A549 (cell line): ENCODE results near the gene HOOK2. TPM values are rescaled to one million over a fixed set of nuclear protein-coding genes. Genes with fewer than 3 reads are reported as not detected.

Experiments used
- ATAC-seq, 2 experiments: fragments of 200-7000 bp in 1 of 2; fragments of >200 bp in 1 of 2; cut with Nextera tagmentation in 1 of 2; cut with Tn5 transposase in 1 of 2; 3 replicates each; pipeline versions ENCODE4 v1.8.0 to v1.9.1; 2018 to 2020; ENCODE audit warnings: mild to moderate bottlenecking in 1 of 2, moderate library complexity in 1 of 2
- CTCF ChIA-PET: fragments of 300-600 bp; sonication (Branson Sonifier 250); formaldehyde crosslinking; extraction: SDS; loops from one replicate; lab custom pipeline; 2021; ENCODE audit warnings: antibody characterized with exemption, inconsistent platforms; lab: Yijun Ruan, JAX
- POLR2A ChIA-PET: fragments of 350-600 bp; formaldehyde crosslinking; extraction: SDS; loops from one replicate; lab custom pipeline; 2021; ENCODE audit warnings: antibody characterized with exemption, inconsistent platforms; lab: Yijun Ruan, JAX
- DNase-seq, 2 experiments: peaks; one replicate each; pipeline versions ENCODE4 v3.0.0 to v3.0.0-alpha.2; 2011 to 2016; ENCODE audit warnings: low read depth in 1 of 2, low spot score in 1 of 2
- FAIRE-seq: peaks from 2 replicates; lab custom pipeline; 2011; peaks lifted over from hg19 to GRCh38; lab: Jason Lieb, UNC
- H3K27ac ChIP-seq, 2 experiments: fragments of >200 bp; sonication (Bioruptor Twin); formaldehyde crosslinking; 3 replicates each; pipeline ENCODE4 v1.5.1; 2016 to 2017
- H3K4me1 ChIP-seq: fragments of >200 bp; sonication (Bioruptor Twin); formaldehyde crosslinking; 3 replicates; pipeline ENCODE4 v1.6.1; 2016
- H3K4me2 ChIP-seq: fragments of >200 bp; sonication (Bioruptor Twin); formaldehyde crosslinking; 3 replicates; pipeline ENCODE4 v1.6.1; 2016
- H3K4me3 ChIP-seq: fragments of >200 bp; sonication (Bioruptor Twin); formaldehyde crosslinking; 3 replicates; pipeline ENCODE4 v1.5.1; 2016
- H3K9me3 ChIP-seq: fragments of >200 bp; sonication (Bioruptor Twin); formaldehyde crosslinking; 3 replicates; pipeline ENCODE4 v1.6.1; 2016
- BHLHE40 ChIP-seq: IDR thresholded peaks from 2 replicates; pipeline ENCODE4 v1.6.1; 2012; ENCODE audit warnings: low read depth, low read length, inconsistent platforms
- CEBPB ChIP-seq, 2 experiments: fragments of >200 bp in 1 of 2; sonication (Bioruptor Twin) in 1 of 2; formaldehyde crosslinking in 1 of 2; IDR thresholded peaks; 2 replicates each; pipeline ENCODE4 v1.6.1; 2012 to 2016
- CHD2 ChIP-seq: fragments of 150-350 bp; IDR thresholded peaks from 2 replicates; pipeline ENCODE4 v1.6.1; 2014; ENCODE audit warnings: low read length; ENCODE audit not compliant: partially characterized antibody
- CHD4 ChIP-seq: fragments of 200-600 bp; sonication (generic); IDR thresholded peaks from 2 replicates; pipeline ENCODE4 v1.6.1; 2016; ENCODE audit warnings: antibody characterized with exemption, mild to moderate bottlenecking, borderline replicate concordance
- EHF ChIP-seq: fragments of 250-450 bp; sonication (Bioruptor Pico); IDR thresholded peaks from 2 replicates; pipeline ENCODE4 v1.5.0; 2020; ENCODE audit warnings: mild to moderate bottlenecking
- EHMT2 ChIP-seq: fragments of 200-600 bp; sonication (generic); IDR thresholded peaks from 2 replicates; pipeline ENCODE4 v1.6.1; 2016; ENCODE audit warnings: antibody characterized with exemption, low read depth, mild to moderate bottlenecking, moderate library complexity
- EP300 ChIP-seq, 2 experiments: fragments of >200 bp; sonication (Bioruptor Twin); formaldehyde crosslinking; IDR thresholded peaks; 2 replicates in 1 of 2; 3 replicates in 1 of 2; pipeline ENCODE4 v1.6.1; 2016 to 2017
- FOSB ChIP-seq: fragments of 250-450 bp; sonication (Bioruptor Pico); IDR thresholded peaks from 2 replicates; pipeline ENCODE4 v1.5.0; 2020; ENCODE audit warnings: mild to moderate bottlenecking, moderate library complexity
- FOSL2 ChIP-seq, 2 experiments: fragments of 450-650 bp in 1 of 2; fragments of >200 bp in 1 of 2; sonication (Bioruptor Twin) in 1 of 2; formaldehyde crosslinking; IDR thresholded peaks; 2 replicates each; pipeline versions ENCODE4 v1.5.0 to v1.6.1; 2016 to 2020; ENCODE audit warnings: mild to moderate bottlenecking in 1 of 2, moderate library complexity in 1 of 2
- FOXS1 ChIP-seq: fragments of 250-450 bp; sonication (Bioruptor Pico); IDR thresholded peaks from 2 replicates; pipeline ENCODE4 v1.5.0; 2020; ENCODE audit warnings: mild to moderate bottlenecking, moderate library complexity
- GATA3 ChIP-seq: IDR thresholded peaks from 2 replicates; pipeline ENCODE4 v1.6.1; 2012; ENCODE audit warnings: borderline replicate concordance
- HMGXB4 ChIP-seq: fragments of 250-450 bp; sonication (Bioruptor Pico); IDR thresholded peaks from 2 replicates; pipeline ENCODE4 v1.5.0; 2021; ENCODE audit warnings: mild to moderate bottlenecking, moderate library complexity, borderline replicate concordance
- HOXA7 ChIP-seq: fragments of 250-450 bp; sonication (Bioruptor Pico); IDR thresholded peaks from 2 replicates; pipeline ENCODE4 v1.5.0; 2020; ENCODE audit warnings: mild to moderate bottlenecking, moderate library complexity
- HOXB5 ChIP-seq: fragments of 250-450 bp; sonication (Bioruptor Pico); IDR thresholded peaks from 2 replicates; pipeline ENCODE4 v1.5.0; 2020; ENCODE audit warnings: mild to moderate bottlenecking, moderate library complexity
- JUN ChIP-seq, 2 experiments: fragments of >200 bp; sonication (Bioruptor Twin); formaldehyde crosslinking; IDR thresholded peaks; 2 replicates in 1 of 2; 3 replicates in 1 of 2; pipeline ENCODE4 v1.6.1; 2016 to 2017
- MAFK ChIP-seq: fragments of 450-650 bp; IDR thresholded peaks from 2 replicates; pipeline ENCODE4 v1.6.1; 2014; ENCODE audit not compliant: partially characterized antibody
- MAX ChIP-seq: IDR thresholded peaks from 2 replicates; pipeline ENCODE4 v1.6.1; 2012
- MYC ChIP-seq: IDR thresholded peaks from 2 replicates; pipeline ENCODE4 v1.6.1; 2012; ENCODE audit warnings: mild to moderate bottlenecking, inconsistent platforms, low read length, improper control_type of control experiment, borderline replicate concordance
- PHF8 ChIP-seq: fragments of 200-600 bp; sonication (generic); IDR thresholded peaks from 2 replicates; pipeline ENCODE4 v1.6.1; 2016; ENCODE audit warnings: low read depth, mild to moderate bottlenecking, antibody characterized with exemption, moderate library complexity, borderline replicate concordance
- POLR2A ChIP-seq: IDR thresholded peaks from 2 replicates; pipeline ENCODE4 v1.6.1; 2012; ENCODE audit warnings: mild to moderate bottlenecking, low read length
- RAD21 ChIP-seq, 2 experiments: fragments of >200 bp in 1 of 2; sonication (Bioruptor Twin) in 1 of 2; formaldehyde crosslinking in 1 of 2; IDR thresholded peaks in 1 of 2; conservative IDR thresholded peaks in 1 of 2; 2 replicates in 1 of 2; 3 replicates in 1 of 2; pipeline ENCODE4 v1.6.1; 2012 to 2018; ENCODE audit warnings: inconsistent platforms in 1 of 2
- RFX5 ChIP-seq: fragments of 450-650 bp; IDR thresholded peaks from 2 replicates; pipeline ENCODE4 v1.7.1; 2014; ENCODE audit warnings: antibody characterized with exemption, mild to moderate bottlenecking, moderate library complexity
- TFCP2L1 ChIP-seq: fragments of 250-450 bp; sonication (Bioruptor Pico); IDR thresholded peaks from 2 replicates; pipeline ENCODE4 v1.5.0; 2021; ENCODE audit warnings: mild to moderate bottlenecking
- ZFP36 ChIP-seq: fragments of 450-650 bp; IDR thresholded peaks from 2 replicates; pipeline ENCODE4 v1.6.1; 2014; ENCODE audit warnings: borderline replicate concordance; ENCODE audit not compliant: partially characterized antibody
- ZSCAN20 ChIP-seq: fragments of 250-450 bp; sonication (Bioruptor Pico); IDR thresholded peaks from 2 replicates; pipeline ENCODE4 v1.8.0; 2022; ENCODE audit warnings: mild to moderate bottlenecking, moderate library complexity
- WGBS: methylation state at CpG from one replicate; pipeline ENCODE4 v1.1.6; 2017; ENCODE audit errors: missing lambda C conversion rate; 5-methylcytosine and 5-hydroxymethylcytosine counted together
- polyA plus RNA-seq, 4 experiments: library from polyadenylated mRNA; depleted of rRNA in 3 of 4; stranded (reverse); fragments of >200 nt; fragmentation: RNase III in 1 of 4; extraction: RNeasy Plus Mini Kit Qiagen cat#74134 plus additional on column Dnase treatment in 1 of 4; gene quantifications; 2 replicates in 3 of 4; 3 replicates in 1 of 4; pipeline ENCODE4 v1.2.3, GENCODE V29; 2011 to 2017
- TF ChIP-seq, protein P1 (sequence below): fragments of 150-350 bp; IDR thresholded peaks from 2 replicates; pipeline ENCODE4 v1.6.1; 2014; ENCODE audit warnings: low read depth, mild to moderate bottlenecking, low read length

Gene HOOK2
- polyA plus RNA-seq, 2 of the 4 experiments (the other 2 are of a cell fraction) = 8.3 to 21.5 TPM

DNA sequence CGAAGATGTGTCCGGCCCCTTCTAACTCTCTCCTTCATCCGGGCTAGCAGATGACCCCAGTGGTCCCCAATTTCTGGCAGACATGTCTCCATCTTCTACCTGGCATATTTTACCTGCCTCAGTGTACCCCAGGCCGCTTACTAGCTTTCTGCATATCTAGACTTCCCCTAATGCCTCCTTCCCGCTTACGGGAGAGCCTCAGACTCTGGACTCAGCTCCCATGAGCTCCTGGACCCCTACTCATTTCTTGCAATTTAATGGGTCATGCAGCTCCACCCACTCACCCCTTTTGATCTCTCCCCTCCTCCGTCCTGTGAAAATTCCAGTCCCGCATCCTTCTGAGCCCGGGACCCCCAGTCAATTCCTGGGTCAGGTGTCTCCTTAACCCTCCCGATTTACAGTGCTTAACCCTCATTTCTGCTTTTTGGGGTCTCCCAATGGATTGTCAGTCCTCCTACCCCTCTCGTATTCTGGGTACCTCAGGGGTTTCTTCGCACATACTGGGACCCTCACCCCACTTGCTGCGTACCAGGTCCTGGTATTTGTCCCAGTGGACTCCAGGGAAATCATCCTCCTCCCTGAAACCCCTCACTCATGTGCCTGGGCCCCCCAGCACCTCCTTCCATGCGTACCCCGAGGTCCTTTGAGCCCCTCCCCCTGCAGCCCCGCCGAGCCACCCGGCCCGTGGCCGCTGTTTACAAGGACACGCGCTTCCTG is 15.4 kb upstream of the HOOK2 start:
- Histone ChIP-seq H3K4me3 (peak overlapping the region; percentile 92), H3K27ac (peak overlapping the region; percentile 96 to 99), H3K4me1 (peaks cover 56% of the 10 kb centered on the region), H3K4me2 (peak overlapping the region; percentile 99), H3K9me3 (no peaks in the 10 kb centered on the region)
- TF ChIP-seq HOXA7 (peak; percentile 61; the same call in 1 of the 2 replicates), EHF (no peak), EP300 (IDR thresholded peaks at IDR 0.05) (no peak), GATA3 (no peak; the same call in 1 of the 2 replicates), MAFK (no peak), TFCP2L1 (peak; percentile 13; the same call in 1 of the 2 replicates), RAD21 (conservative IDR thresholded peaks at IDR 0.05 in 1 of 2, IDR thresholded peaks at IDR 0.05 in 1 of 2) (no peak), EHMT2 (no peak), POLR2A (no peak), FOSB (CRISPR knock-in tag) (no peak), MAX (peak; percentile 97; the same call in 1 of the 2 replicates)
- ChIA-PET CTCF (interaction anchor here (0.7 to 17.4 kb wide), 4 partner anchors 8 to 57 kb away, joined by 3 to 901 read pairs (median 6); partner anchors contain the start of gene HOOK2), POLR2A (interaction anchor here (1.2 to 6.5 kb wide), 7 partner anchors 8 to 54 kb away, joined by 7 to 122 read pairs (median 8); partner anchors contain the start of genes GET3 and RNASEH2A)
- ATAC-seq (no peak), DNase-seq (no peak), FAIRE-seq (no peak)
- WGBS = 16% methylated on average over 13 of the region's 22 CpGs

DNA sequence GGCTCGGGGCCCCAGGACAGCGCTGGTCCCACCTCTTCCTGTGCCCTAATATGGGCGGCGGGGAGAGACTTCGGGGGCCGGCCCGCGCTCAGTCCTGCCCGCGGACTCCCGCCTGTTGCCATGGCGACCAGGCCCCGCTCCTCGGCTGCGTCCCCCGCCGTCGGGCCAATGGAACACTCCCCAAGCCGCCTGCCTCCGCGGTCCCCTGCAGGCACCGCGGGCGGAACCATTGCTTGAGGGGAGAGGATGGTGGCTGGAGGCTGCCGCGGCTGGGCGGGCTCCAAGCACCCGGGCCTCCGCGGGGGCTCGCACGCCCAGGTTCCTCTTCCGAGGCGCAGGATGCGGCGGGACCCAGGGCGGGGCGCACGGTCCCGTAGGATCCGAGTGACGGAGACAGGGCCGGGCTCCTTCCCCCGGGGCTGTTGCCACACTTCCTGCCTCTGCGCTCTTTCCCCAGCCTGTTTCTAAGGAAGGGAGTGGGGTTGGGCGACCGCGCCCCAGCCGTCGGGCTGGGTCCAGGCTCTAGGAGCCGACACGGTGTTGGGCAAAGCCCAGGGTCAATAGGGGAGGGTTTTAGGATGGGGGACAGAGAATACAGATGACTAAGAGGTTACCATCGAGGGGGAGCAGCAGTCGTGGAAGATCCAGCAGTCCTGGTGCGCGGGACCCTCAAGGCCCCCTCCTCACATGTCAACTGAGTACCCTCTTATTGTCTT is 14.7 kb upstream of the HOOK2 start:
- H3K9me3 ChIP-seq = no peaks in the 10 kb centered on the region
- ChIA-PET CTCF (interaction anchor here (0.8 to 17.4 kb wide), 6 partner anchors 13 to 58 kb away, joined by 3 to 901 read pairs (median 6); partner anchors contain the start of gene HOOK2), POLR2A (interaction anchor here (1.1 to 6.5 kb wide), 3 partner anchors 12 to 24 kb away, joined by 3 to 122 read pairs (median 24); no protein-coding TSS in a partner anchor)
- H3K4me3 ChIP-seq = peak overlapping the region; percentile 92
- peak; percentile 71 to 94 for DNase-seq
- H3K4me1 ChIP-seq = peaks cover 59% of the 10 kb centered on the region
- WGBS = 1% methylated on average over 12 of the region's 56 CpGs
- peak overlapping the region; percentile 99 for H3K4me2 ChIP-seq
- peak overlapping the region; percentile 96 to 99 for H3K27ac ChIP-seq
- FAIRE-seq = no peak
- TF ChIP-seq JUN (IDR thresholded peaks at IDR 0.05) (peak in 1 of 2 experiments; percentile 40; a peak in 2 of 5 replicates), CHD4 (no peak), EP300 (IDR thresholded peaks at IDR 0.05) (0 out of 5 replicates have a peak, but pooled peaks of 1 of the 2 experiments have one; percentile 10), HMGXB4 (CRISPR knock-in tag) (no peak), BHLHE40 (peak; percentile 56; the same call in 1 of the 2 replicates), PHF8 (no peak), POLR2A (0 out of 2 replicates have a peak, but pooled peaks have one; percentile 9), MAFK (no peak), ZFP36 (peak; percentile 73), HOXB5 (CRISPR knock-in tag) (0 out of 2 replicates have a peak, but pooled peaks have one; percentile 35), GATA3 (peak; percentile 39; the same call in 1 of the 2 replicates), CHD2 (no peak), FOXS1 (CRISPR knock-in tag) (no peak), MYC (0 out of 2 replicates have a peak, but pooled peaks have one; percentile 45), CEBPB (IDR thresholded peaks at IDR 0.05) (peak; percentile 41 to 73; a peak in 3 of 4 replicates), FOSL2 (IDR thresholded peaks at IDR 0.05) (no peak), FOSL2 (CRISPR knock-in tag; IDR thresholded peaks at IDR 0.05) (peak; percentile 19; the same call in 1 of the 2 replicates), ZSCAN20 (CRISPR knock-in tag) (no peak), MAX (peak; percentile 57), RFX5 (peak; percentile 75)
- TF ChIP-seq, protein P1, sequence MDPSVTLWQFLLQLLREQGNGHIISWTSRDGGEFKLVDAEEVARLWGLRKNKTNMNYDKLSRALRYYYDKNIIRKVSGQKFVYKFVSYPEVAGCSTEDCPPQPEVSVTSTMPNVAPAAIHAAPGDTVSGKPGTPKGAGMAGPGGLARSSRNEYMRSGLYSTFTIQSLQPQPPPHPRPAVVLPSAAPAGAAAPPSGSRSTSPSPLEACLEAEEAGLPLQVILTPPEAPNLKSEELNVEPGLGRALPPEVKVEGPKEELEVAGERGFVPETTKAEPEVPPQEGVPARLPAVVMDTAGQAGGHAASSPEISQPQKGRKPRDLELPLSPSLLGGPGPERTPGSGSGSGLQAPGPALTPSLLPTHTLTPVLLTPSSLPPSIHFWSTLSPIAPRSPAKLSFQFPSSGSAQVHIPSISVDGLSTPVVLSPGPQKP = peak; percentile 62; the same call in 1 of the 2 replicates
- ATAC-seq = peak; percentile 51 to 53
